GM18867 (cell line): Measurements from ENCODE around the gene JADE3.

Experiments used
- ATAC-seq: cut with Tn5 transposase; IDR thresholded peaks from one replicate; pipeline ENCODE4 v1.9.1; 2021; ENCODE audit warnings: mild to moderate bottlenecking, moderate library complexity; ENCODE audit not compliant: unreplicated experiment

JADE3 gene

DNA sequence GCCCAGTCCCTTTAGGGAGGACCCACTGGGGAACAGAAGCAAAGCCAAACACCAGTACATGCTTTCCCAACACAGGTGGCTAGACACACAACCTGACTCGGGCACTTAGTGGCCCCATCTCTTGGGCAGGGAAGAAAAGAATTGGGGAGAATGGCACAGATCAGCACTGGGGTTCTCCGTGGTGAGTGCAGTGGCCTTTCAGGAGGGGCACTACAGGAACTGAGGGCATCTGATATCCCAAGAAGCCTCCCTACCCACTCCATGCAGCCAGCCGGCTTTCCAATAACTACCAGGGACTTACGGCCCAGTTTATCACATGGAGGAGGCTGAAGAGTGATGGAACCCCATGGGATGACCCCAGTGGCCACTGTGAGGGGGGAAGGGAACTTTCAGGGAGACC, 189.0 kb downstream of the JADE3 start:
- ATAC-seq: no peak
